ENCODE data around the gene TIMP1. TPM values are rescaled to one million over a fixed set of nuclear protein-coding genes. Genes with fewer than 3 reads are reported as not detected.

Gene TIMP1
- total RNA-seq, 3 donors from 2014 or later, result 10.4 to 32.1 (median 15.9) TPM

DNA sequence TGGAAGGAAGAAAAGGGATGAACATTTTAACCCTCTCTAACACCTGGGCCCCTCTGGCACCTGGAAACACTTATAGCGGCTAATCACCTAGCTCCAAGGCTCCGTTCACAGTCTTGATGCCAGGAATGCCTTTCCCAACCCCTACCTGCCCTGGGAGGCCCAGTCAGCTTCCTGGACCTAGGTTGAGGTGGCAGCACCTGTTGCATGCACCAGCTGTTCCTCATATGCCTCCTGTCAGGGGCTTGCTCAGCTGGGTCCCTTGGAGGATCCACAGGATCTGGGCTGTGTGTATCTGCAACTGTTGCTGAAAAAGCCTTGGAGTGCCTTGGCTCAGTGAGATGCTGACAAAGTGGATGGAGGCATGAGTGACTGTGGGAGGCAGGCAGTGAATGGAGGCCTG is 43.1 kb downstream of the TIMP1 start:
- no peak for ATAC-seq
- Mint-ChIP-seq H3K4me3 (no peak overlapping the region), H3K9me3 (no peaks in the 10 kb centered on the region), H3K36me3 (ENCODE audit: insufficient read depth) (peaks cover 2% of the 10 kb centered on the region), H3K4me1 (ENCODE audit: low read depth) (peaks cover 29% of the 10 kb centered on the region), H3K27me3 (ENCODE audit: low read depth) (peaks cover 3% of the 10 kb centered on the region)
- no peak for DNase-seq

DNA sequence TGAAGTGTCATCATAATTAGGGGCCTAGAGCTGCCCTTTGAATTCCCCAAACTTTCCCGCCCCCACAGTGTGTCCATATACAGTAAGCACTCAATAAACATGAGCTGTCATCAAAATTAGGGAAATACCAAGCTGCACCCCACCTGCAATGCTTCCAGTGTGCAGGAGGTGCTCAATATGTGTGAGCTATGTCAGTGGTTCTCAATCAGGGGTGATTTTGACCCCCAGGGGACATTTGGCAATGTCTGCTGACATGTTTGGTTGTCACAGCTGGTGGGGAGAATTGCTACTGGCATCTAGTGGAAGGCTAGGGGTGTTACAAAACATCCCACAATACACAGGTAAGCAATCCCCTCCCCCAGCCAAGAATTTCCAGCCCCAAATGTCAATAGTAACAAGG is 46.7 kb downstream of the TIMP1 start:
- DNase-seq, result no peak
- Mint-ChIP-seq H3K9me3 (no peaks in the 10 kb centered on the region), H3K27me3 (ENCODE audit: low read depth) (no peaks in the 10 kb centered on the region), H3K4me3 (peak overlapping the region; percentile 69), H3K36me3 (ENCODE audit: insufficient read depth) (peaks cover 2% of the 10 kb centered on the region), H3K4me1 (ENCODE audit: low read depth) (peaks cover 22% of the 10 kb centered on the region)
- ATAC-seq, result peak; percentile 19 to 29

DNA sequence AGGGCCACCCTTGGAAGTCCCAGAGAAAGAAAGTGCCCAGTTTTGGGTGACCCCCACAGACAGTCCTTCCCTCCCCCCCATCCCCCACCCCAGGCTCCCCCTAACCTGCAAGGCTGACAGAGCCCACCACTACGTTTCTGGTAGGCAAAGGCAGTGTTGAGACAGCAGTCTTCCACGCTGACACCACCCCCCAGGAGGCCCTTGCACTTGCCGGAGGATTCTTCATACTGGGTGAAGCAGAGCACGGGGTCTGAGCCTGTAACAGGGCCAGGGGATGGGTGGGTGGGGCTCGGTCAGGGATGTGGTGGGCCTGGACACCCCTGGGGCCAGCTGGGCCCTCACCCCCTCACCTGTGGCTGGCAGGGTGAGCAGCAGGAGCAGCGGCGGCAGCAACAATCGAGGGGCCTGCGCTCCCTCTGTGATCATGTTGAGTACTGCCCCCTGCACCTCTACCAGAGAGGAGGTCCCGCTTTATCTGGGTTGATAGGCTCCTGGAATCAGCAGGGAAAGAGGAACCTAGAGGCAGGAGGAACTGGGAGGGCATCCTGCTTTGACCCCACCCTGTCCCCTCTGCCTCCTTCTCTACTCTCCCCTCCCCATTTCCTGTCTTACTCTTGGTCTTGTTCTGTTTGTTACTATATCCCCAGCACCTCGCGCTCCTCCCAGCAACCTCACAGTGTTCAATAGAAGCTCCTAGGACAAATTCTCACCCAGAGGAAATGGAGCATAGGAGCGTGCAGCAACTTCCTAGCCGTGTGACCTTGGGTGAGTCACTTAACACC is 47.4 kb downstream of the TIMP1 start, which contains the start of gene CFP:
TSS of gene CFP (minus strand) at position 512 of the 782 bp plus-strand sequence. CDS start at position 426, 86 bp downstream.
- peaks cover 2% of the 10 kb centered on the region for H3K36me3 Mint-ChIP-seq (ENCODE audit: insufficient read depth)
- peaks cover 18% of the 10 kb centered on the region for H3K4me1 Mint-ChIP-seq (ENCODE audit: low read depth)
- peak within 1 kb of the TSS; percentile 69 for H3K4me3 Mint-ChIP-seq
- no peaks in the 10 kb centered on the region for H3K9me3 Mint-ChIP-seq
- peak; percentile 36 to 68 for ATAC-seq
- no peaks in the 10 kb centered on the region for H3K27me3 Mint-ChIP-seq (ENCODE audit: low read depth)
- DNase-seq, result no peak

DNA sequence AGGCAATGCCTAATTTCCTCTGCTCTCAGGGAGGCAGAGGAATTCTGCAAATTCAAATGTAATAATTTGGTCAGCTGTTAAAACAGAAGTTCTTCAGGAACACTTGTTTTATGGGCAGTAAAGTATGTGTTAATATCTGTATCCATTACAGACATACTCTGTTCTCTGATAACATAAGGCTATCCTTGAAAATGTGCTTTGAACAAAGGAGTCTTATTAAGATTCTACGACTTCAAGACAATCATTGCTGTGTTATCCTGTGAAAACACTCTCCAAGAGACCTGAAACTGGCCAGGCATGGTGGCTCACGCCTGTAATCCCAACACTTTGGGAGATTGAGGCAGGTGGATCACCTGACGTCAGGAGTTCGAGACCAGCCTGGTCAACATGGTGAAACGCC is 49.4 kb downstream of the TIMP1 start:
- no peak for DNase-seq
- H3K9me3 Mint-ChIP-seq, result no peaks in the 10 kb centered on the region
- peaks cover 18% of the 10 kb centered on the region for H3K4me1 Mint-ChIP-seq (ENCODE audit: low read depth)
- H3K4me3 Mint-ChIP-seq, result no peak overlapping the region
- H3K36me3 Mint-ChIP-seq (ENCODE audit: insufficient read depth), result peaks cover under 1% of the 10 kb centered on the region
- no peaks in the 10 kb centered on the region for H3K27me3 Mint-ChIP-seq (ENCODE audit: low read depth)
- ATAC-seq, result no peak

DNA sequence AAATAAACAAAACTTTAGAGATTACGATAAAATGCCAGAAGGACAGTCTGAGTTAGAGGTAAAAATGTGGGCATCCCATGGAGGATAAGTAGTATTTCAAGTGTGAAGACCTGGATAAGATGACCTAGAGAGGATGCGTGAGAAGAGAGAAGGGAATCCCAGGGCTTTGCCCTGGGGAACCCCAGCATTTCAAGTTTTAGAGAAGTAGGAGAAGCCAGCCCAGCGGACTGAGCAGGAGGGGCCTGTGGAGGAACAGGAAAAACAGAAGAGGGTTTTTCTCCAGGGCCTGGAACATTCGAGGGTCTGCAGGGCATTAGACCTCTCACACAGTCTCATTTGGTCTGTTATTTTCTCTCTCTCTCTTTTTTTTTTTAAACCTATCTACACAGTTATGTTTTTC is 50.4 kb downstream of the TIMP1 start:
- H3K9me3 Mint-ChIP-seq, result no peaks in the 10 kb centered on the region
- H3K36me3 Mint-ChIP-seq (ENCODE audit: insufficient read depth), result peaks cover 5% of the 10 kb centered on the region
- no peak for ATAC-seq
- no peaks in the 10 kb centered on the region for H3K27me3 Mint-ChIP-seq (ENCODE audit: low read depth)
- H3K4me1 Mint-ChIP-seq (ENCODE audit: low read depth), result peaks cover 20% of the 10 kb centered on the region
- no peak for DNase-seq
- no peak overlapping the region for H3K4me3 Mint-ChIP-seq

DNA sequence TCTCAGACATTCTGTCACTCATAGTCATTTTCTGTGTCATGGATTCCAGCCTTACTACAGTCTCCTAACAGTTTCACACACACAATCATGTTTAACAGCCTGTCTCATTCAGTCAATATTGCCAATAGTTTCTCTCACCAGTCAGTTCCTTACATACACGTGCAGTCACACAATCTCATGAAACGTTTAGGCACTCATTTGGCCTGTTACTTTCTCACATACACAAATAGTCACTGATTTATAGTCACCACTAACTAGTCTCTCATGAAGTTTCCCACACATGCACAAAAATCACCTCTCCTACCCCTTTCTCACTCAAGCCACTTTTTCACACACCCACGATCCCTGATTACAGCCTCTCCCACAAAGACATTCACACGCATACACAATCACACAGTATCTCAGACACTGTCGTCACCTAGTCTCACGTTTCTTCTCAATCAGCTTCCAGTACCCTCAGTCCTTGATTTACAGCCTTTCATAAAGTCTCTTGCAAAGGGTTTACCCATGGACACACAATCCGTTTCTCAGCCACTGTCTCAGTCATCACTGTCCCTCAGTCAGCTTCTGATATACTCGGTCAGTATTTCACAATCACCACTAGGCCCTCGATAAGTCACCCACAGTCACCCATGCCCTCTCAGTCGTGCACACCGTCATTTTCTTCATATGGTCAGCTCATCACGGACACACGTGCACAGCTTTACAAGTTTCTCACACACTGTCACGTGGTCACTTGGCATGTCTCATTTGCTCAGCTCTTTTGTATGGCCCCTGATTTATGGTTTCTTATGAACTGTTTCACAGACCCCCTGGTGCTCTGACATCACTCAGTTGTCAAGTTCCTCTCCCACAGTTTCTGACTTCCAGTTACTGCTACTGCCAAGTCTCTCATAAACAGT is 51.7 kb downstream of the TIMP1 start:
- Mint-ChIP-seq H3K36me3 (ENCODE audit: insufficient read depth) (peaks cover 13% of the 10 kb centered on the region), H3K4me1 (ENCODE audit: low read depth) (peaks cover 21% of the 10 kb centered on the region), H3K4me3 (no peak overlapping the region), H3K9me3 (no peaks in the 10 kb centered on the region), H3K27me3 (ENCODE audit: low read depth) (no peaks in the 10 kb centered on the region)
- no peak for ATAC-seq
- no peak for DNase-seq

DNA sequence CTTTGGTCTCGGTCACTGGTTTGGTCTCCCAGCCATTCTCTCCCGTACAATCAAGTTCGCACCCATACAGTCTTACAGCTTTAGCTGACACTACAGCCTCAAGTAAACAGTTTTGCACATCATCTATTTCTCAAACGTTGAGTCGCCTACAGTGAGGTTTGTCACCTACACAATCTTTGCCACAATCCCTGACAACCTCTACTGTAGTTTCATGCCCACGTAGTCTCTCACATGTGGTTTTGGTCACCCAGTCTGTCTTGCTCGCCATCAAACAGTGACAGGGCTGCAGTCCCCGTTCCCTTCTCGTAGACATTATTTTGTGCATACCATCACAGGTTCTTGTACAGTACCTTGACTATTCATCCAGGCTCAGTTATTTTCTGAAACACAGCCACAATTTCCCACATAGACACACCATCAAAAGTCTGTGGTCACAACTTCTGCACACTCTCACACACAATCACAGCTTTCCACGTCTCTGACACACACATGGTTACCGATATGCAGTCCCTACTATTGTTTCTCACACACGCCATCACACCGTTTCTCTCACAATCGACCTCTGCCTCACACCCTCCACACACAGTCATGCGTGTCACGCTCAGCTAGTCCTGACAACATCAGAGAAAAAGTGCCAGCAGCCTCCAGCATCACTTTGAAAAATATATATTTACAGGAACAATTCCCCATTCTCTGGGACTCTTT is 52.8 kb downstream of the TIMP1 start:
- H3K4me1 Mint-ChIP-seq (ENCODE audit: low read depth), result peaks cover 15% of the 10 kb centered on the region
- DNase-seq (no peak), ATAC-seq (peak; percentile 76 to 79)
- H3K27me3 Mint-ChIP-seq (ENCODE audit: low read depth), result no peaks in the 10 kb centered on the region
- no peaks in the 10 kb centered on the region for H3K9me3 Mint-ChIP-seq
- H3K4me3 Mint-ChIP-seq, result no peak overlapping the region
- H3K36me3 Mint-ChIP-seq (ENCODE audit: insufficient read depth), result peaks cover 20% of the 10 kb centered on the region

Other genes starting within 250 kb of the TIMP1 start
- under 1 TPM; 0.40 to 0.78 (median 0.73) TPM for gene ZNF157, start 211.9 kb upstream of the TIMP1 start, total RNA-seq
- 10 to 100 TPM; 10.0 to 13.2 (median 12.5) TPM for gene ZNF41, start 99.2 kb upstream of the TIMP1 start, total RNA-seq
- gene ARAF, start 21.2 kb upstream of the TIMP1 start, total RNA-seq, result 100 to 1,000 TPM in 1 of 3 donors, 10 to 100 TPM in 2; 93.0 to 103 (median 97.3) TPM
- under 1 TPM; 0.23 to 0.43 (median 0.24) TPM for gene SYN1, start 37.4 kb downstream of the TIMP1 start, total RNA-seq
- 1 to 10 TPM; 1.2 to 1.8 (median 1.6) TPM for gene CFP, start 47.5 kb downstream of the TIMP1 start, total RNA-seq
- gene ELK1, start 68.1 kb downstream of the TIMP1 start, total RNA-seq, result 10 to 100 TPM; 70.3 to 79.6 (median 76.2) TPM
- 100 to 1,000 TPM; 168 to 175 (median 168) TPM for gene UXT, start 76.7 kb downstream of the TIMP1 start, total RNA-seq

Measured in activated T-cell treated with anti-CD3 and anti-CD28 coated beads, Interleukin-2, amount 50 U/mL, for 4 hours (primary cell).